Natural killer cell (primary cell): ENCODE results near the gene SEMA3A. TPM values are rescaled to one million over a fixed set of nuclear protein-coding genes. Genes with fewer than 3 reads are reported as not detected.

ENCODE experiments used
- ATAC-seq, 3 donors: fragments of 150-1000 bp in 2 of 3; fragments of 200-7000 bp in 1 of 3; cut with Tn5 transposase; 1 replicate in 1 of 3; 2 replicates in 2 of 3; pipeline ENCODE4 v1.10.0; 2021; ENCODE audit warnings: mild to moderate bottlenecking in 2 of 3, moderate library complexity in 2 of 3
- DNase-seq, 2 donors: peaks; one replicate each; pipeline versions ENCODE4 v3.0.0 to v3.0.0-alpha.2; 2013 to 2021; ENCODE audit warnings: mixed read lengths in 1 of 2
- H3K27ac ChIP-seq: one replicate; pipeline ENCODE4 v1.5.1; 2013; ENCODE audit warnings: mild to moderate bottlenecking, low read length
- H3K27me3 ChIP-seq: one replicate; pipeline ENCODE4 v1.6.1; 2013; ENCODE audit warnings: low read length; ENCODE audit not compliant: control insufficient read depth, insufficient read depth
- H3K36me3 ChIP-seq: one replicate; pipeline ENCODE4 v1.6.1; 2013; ENCODE audit warnings: low read length; ENCODE audit not compliant: control insufficient read depth, insufficient read depth
- H3K4me1 ChIP-seq: one replicate; pipeline ENCODE4 v1.6.1; 2013; ENCODE audit warnings: low read length; ENCODE audit not compliant: control insufficient read depth, insufficient read depth
- H3K4me3 ChIP-seq: one replicate; pipeline ENCODE4 v1.5.1; 2013; ENCODE audit warnings: low read length
- H3K9me3 ChIP-seq: one replicate; pipeline ENCODE4 v1.6.1; 2013; ENCODE audit warnings: low read length; ENCODE audit not compliant: control insufficient read depth, insufficient read depth
- H3K27ac Mint-ChIP-seq, 2 donors: one replicate each; pipeline ENCODE4 v1.8.0; 2022; ENCODE audit warnings: mild to moderate bottlenecking in 2 of 2, mixed read lengths in 2 of 2, moderate library complexity in 1 of 2
- H3K27me3 Mint-ChIP-seq, 2 donors: one replicate each; pipeline ENCODE4 v1.8.0; 2022; ENCODE audit warnings: low read depth in 2 of 2, mixed read lengths in 2 of 2
- H3K36me3 Mint-ChIP-seq: one replicate; pipeline ENCODE4 v1.8.0; 2022; ENCODE audit warnings: mixed read lengths
- H3K4me1 Mint-ChIP-seq, 2 donors: one replicate each; pipeline ENCODE4 v1.8.0; 2022; ENCODE audit warnings: mixed read lengths in 2 of 2
- H3K4me3 Mint-ChIP-seq: one replicate; pipeline ENCODE4 v1.8.0; 2022; ENCODE audit warnings: mild to moderate bottlenecking, moderate library complexity, mixed read lengths
- H3K9me3 Mint-ChIP-seq, 2 donors: one replicate each; pipeline ENCODE4 v1.8.0; 2022; ENCODE audit warnings: mixed read lengths in 2 of 2
- WGBS: methylation state at CpG from one replicate; pipeline ENCODE4 v1.1.7; 2013; ENCODE audit warnings: missing lambda C conversion rate; ENCODE audit not compliant: insufficient coverage; 5-methylcytosine and 5-hydroxymethylcytosine counted together
- intact Hi-C: fragments of 100-400 bp; cut with micrococcal nuclease; formaldehyde crosslinking; loops from one replicate; pipeline ENCODE4 v1.14.2; 2022
- total RNA-seq, 4 donors: library from RNA; stranded (reverse); fragments of 120-200 nt in 1 of 4; gene quantifications; one replicate each; pipeline versions ENCODE4 v1.2.3 to v1.2.4, GENCODE V29; 2013 to 2022
- TF ChIP-seq, protein P1 (sequence below): fragments of 200-600 bp; IDR thresholded peaks from one replicate; pipeline ENCODE4 v1.8.0; 2022; ENCODE audit warnings: antibody characterized with exemption

The SEMA3A gene
- total RNA-seq, 3 donors from 2014 or later (not counting 1 experiment from before 2014, with no cell fraction given), result 0.13 to 0.21 TPM; not detected in 1

- no peak overlapping the region for H3K4me3 ChIP-seq
- no peak overlapping the region for H3K27ac Mint-ChIP-seq
- DNase-seq (no peak), ATAC-seq (no peak)
- H3K9me3 Mint-ChIP-seq, result no peaks in the 10 kb centered on the region
- intact Hi-C loops, result no loop called here
- WGBS, result 75% methylated on average over 3 of the region's 3 CpGs
- H3K4me3 Mint-ChIP-seq, result no peak overlapping the region
- no peaks in the 10 kb centered on the region for H3K4me1 ChIP-seq
- H3K27ac ChIP-seq, result no peak overlapping the region
- no peaks in the 10 kb centered on the region for H3K27me3 ChIP-seq
- TF ChIP-seq, protein P1, sequence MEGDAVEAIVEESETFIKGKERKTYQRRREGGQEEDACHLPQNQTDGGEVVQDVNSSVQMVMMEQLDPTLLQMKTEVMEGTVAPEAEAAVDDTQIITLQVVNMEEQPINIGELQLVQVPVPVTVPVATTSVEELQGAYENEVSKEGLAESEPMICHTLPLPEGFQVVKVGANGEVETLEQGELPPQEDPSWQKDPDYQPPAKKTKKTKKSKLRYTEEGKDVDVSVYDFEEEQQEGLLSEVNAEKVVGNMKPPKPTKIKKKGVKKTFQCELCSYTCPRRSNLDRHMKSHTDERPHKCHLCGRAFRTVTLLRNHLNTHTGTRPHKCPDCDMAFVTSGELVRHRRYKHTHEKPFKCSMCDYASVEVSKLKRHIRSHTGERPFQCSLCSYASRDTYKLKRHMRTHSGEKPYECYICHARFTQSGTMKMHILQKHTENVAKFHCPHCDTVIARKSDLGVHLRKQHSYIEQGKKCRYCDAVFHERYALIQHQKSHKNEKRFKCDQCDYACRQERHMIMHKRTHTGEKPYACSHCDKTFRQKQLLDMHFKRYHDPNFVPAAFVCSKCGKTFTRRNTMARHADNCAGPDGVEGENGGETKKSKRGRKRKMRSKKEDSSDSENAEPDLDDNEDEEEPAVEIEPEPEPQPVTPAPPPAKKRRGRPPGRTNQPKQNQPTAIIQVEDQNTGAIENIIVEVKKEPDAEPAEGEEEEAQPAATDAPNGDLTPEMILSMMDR, result no peak
- no peaks in the 10 kb centered on the region for H3K27me3 Mint-ChIP-seq
- no peaks in the 10 kb centered on the region for H3K36me3 Mint-ChIP-seq
- no peaks in the 10 kb centered on the region for H3K4me1 Mint-ChIP-seq
- no peaks in the 10 kb centered on the region for H3K9me3 ChIP-seq
- H3K36me3 ChIP-seq, result no peaks in the 10 kb centered on the region
Observed at GRCh38 chr7:84002348-84002747, 192.2 kb downstream of the SEMA3A start.

- Histone ChIP-seq H3K27ac (no peak overlapping the region), H3K4me3 (no peak overlapping the region), H3K27me3 (no peaks in the 10 kb centered on the region), H3K36me3 (no peaks in the 10 kb centered on the region), H3K4me1 (no peaks in the 10 kb centered on the region), H3K9me3 (no peaks in the 10 kb centered on the region)
- Mint-ChIP-seq H3K27me3 (no peaks in the 10 kb centered on the region), H3K4me3 (no peak overlapping the region), H3K36me3 (no peaks in the 10 kb centered on the region), H3K4me1 (no peaks in the 10 kb centered on the region), H3K27ac (no peak overlapping the region), H3K9me3 (no peaks in the 10 kb centered on the region)
- DNase-seq (no peak), ATAC-seq (no peak)
- intact Hi-C loops, result no loop called here
- TF ChIP-seq, protein P1, result no peak
- WGBS, result no CpG with 5 or more reads among the region's 1 CpG
Observed at GRCh38 chr7:83996879-83997278, 197.7 kb downstream of the SEMA3A start.

DNA sequence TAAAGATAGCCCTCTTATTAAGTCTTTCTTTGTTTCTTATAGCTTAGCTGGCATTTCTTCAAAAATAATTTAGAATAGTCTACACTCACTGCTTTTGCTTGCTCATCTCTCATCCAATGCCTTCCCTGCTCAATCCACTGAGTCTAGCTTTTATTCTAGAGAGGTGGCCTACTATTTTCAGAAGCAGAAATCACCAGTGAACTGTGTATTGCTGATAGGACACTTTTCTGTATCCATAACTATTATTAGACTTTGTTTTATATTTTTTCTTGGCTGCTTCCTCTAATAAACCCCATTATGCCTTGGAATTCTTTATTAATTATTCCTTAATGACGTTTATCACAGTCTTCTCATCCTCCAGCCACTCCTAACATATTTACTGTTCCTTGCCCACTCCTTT lies 206.8 kb downstream of the SEMA3A start:
- H3K4me1 ChIP-seq, result no peaks in the 10 kb centered on the region
- Mint-ChIP-seq H3K4me3 (no peak overlapping the region), H3K27ac (no peak overlapping the region), H3K9me3 (peaks cover 0 to 4% of the 10 kb centered on the region in 2 donors), H3K36me3 (no peaks in the 10 kb centered on the region), H3K27me3 (no peaks in the 10 kb centered on the region), H3K4me1 (no peaks in the 10 kb centered on the region)
- no peak for DNase-seq
- H3K36me3 ChIP-seq, result no peaks in the 10 kb centered on the region
- WGBS, result 69% methylated on average over 1 of the region's 1 CpG
- TF ChIP-seq, protein P1, result no peak
- H3K27ac ChIP-seq, result no peak overlapping the region
- ATAC-seq, result no peak
- intact Hi-C loops, result no loop called here
- no peaks in the 10 kb centered on the region for H3K27me3 ChIP-seq
- H3K9me3 ChIP-seq, result no peaks in the 10 kb centered on the region
- H3K4me3 ChIP-seq, result no peak overlapping the region

- Histone ChIP-seq H3K36me3 (no peaks in the 10 kb centered on the region), H3K9me3 (no peaks in the 10 kb centered on the region), H3K4me1 (no peaks in the 10 kb centered on the region), H3K27ac (no peak overlapping the region), H3K27me3 (no peaks in the 10 kb centered on the region), H3K4me3 (no peak overlapping the region)
- H3K27ac Mint-ChIP-seq, result no peak overlapping the region
- H3K9me3 Mint-ChIP-seq, result peaks cover 0 to 4% of the 10 kb centered on the region in 2 donors
- no peaks in the 10 kb centered on the region for H3K4me1 Mint-ChIP-seq
- 84% methylated on average over 5 of the region's 5 CpGs for WGBS
- H3K27me3 Mint-ChIP-seq, result no peaks in the 10 kb centered on the region
- DNase-seq (no peak), ATAC-seq (no peak)
- TF ChIP-seq, protein P1, result no peak
- intact Hi-C loops, result no loop called here
- no peaks in the 10 kb centered on the region for H3K36me3 Mint-ChIP-seq
- no peak overlapping the region for H3K4me3 Mint-ChIP-seq
Observed at GRCh38 chr7:83985821-83986220, 208.8 kb downstream of the SEMA3A start.
